Fibroblast of lung (primary cell): Measurements from ENCODE around the gene DDA1. TPM values are rescaled to one million over a fixed set of nuclear protein-coding genes. Genes with fewer than 3 reads are reported as not detected.
"Not testable (repeated sequence)": the region's sequence is repeated elsewhere in the genome, so short reads cannot be mapped to it uniquely, and the experiment has no call there.

Source experiments
- DNase-seq, 2 donors: peaks; one replicate each; pipeline versions ENCODE4 v3.0.0 to v3.0.0-alpha.2; 2010; ENCODE audit warnings: low read depth in 2 of 2
- H2AFZ ChIP-seq: 2 replicates; pipeline ENCODE4 v1.5.1; 2012; ENCODE audit warnings: low read length, control low read depth, inconsistent platforms
- H3K27ac ChIP-seq: 2 replicates; pipeline ENCODE4 v1.5.1; 2011; ENCODE audit warnings: low read length, control low read depth; ENCODE audit not compliant: insufficient read depth
- H3K27me3 ChIP-seq: 2 replicates; pipeline ENCODE4 v1.5.1; 2011; ENCODE audit warnings: mild to moderate bottlenecking, low read length; ENCODE audit not compliant: control insufficient read depth, insufficient read depth
- H3K36me3 ChIP-seq: 2 replicates; pipeline ENCODE4 v1.5.1; 2011; ENCODE audit warnings: low read length; ENCODE audit not compliant: control insufficient read depth, insufficient read depth
- H3K4me1 ChIP-seq: 2 replicates; pipeline ENCODE4 v1.5.1; 2011; ENCODE audit warnings: low read length; ENCODE audit not compliant: control insufficient read depth, insufficient read depth; ENCODE audit errors: extremely low read depth
- H3K4me2 ChIP-seq: 2 replicates; pipeline ENCODE4 v1.5.1; 2011; ENCODE audit warnings: low read length, control low read depth; ENCODE audit not compliant: insufficient read depth; ENCODE audit errors: extremely low read depth
- H3K4me3 ChIP-seq, 4 experiments: fragments of 200-600 bp in 1 of 4; sonication (generic) in 1 of 4; replicated peaks in 1 of 4; 2 replicates each; pipeline ENCODE4 v1.5.1; 2011 to 2016; ENCODE audit warnings: low read length in 4 of 4, low read depth in 3 of 4, mild to moderate bottlenecking in 3 of 4, control low read depth in 2 of 4, inconsistent platforms in 1 of 4, mixed read lengths in 1 of 4; ENCODE audit not compliant: insufficient read depth in 1 of 4; ENCODE audit errors: control extremely low read depth in 1 of 4
- H3K79me2 ChIP-seq: 2 replicates; pipeline ENCODE4 v1.5.1; 2012; ENCODE audit warnings: mild to moderate bottlenecking, low read length, inconsistent platforms; ENCODE audit not compliant: control insufficient read depth, insufficient read depth
- H3K9ac ChIP-seq: 2 replicates; pipeline ENCODE4 v1.5.1; 2011; ENCODE audit warnings: mild to moderate bottlenecking, low read length, control low read depth; ENCODE audit not compliant: insufficient read depth
- H3K9me3 ChIP-seq: 2 replicates; pipeline ENCODE4 v1.5.1; 2012; ENCODE audit warnings: low read depth, low read length; ENCODE audit not compliant: control insufficient read depth, insufficient read depth
- H4K20me1 ChIP-seq: 2 replicates; pipeline ENCODE4 v1.5.1; 2011; ENCODE audit warnings: low read length; ENCODE audit not compliant: control insufficient read depth, insufficient read depth; ENCODE audit errors: extremely low read depth
- CTCF ChIP-seq, 2 donors: IDR thresholded peaks in 1 of 2; conservative IDR thresholded peaks in 1 of 2; 1 replicate in 1 of 2; 2 replicates in 1 of 2; pipeline ENCODE4 v1.5.1; 2011 to 2012; ENCODE audit warnings: low read length in 2 of 2, control low read depth in 1 of 2, inconsistent platforms in 1 of 2, low read depth in 1 of 2, mild to moderate bottlenecking in 1 of 2
- EZH2 ChIP-seq: IDR thresholded peaks from 2 replicates; pipeline ENCODE4 v1.5.1; 2012; ENCODE audit warnings: low read length, control low read depth, mild to moderate bottlenecking; ENCODE audit errors: missing control alignments
- polyA plus RNA-seq, 2 donors: library from polyadenylated mRNA; depleted of rRNA in 1 of 2; stranded (reverse) in 1 of 2; unstranded in 1 of 2; fragments of >200 nt; gene quantifications; 2 replicates each; pipeline ENCODE4 v1.2.1, GENCODE V29; 2011 to 2012; ENCODE audit warnings: missing spikeins in 1 of 2
- total RNA-seq: library from RNA; depleted of rRNA; stranded (reverse); fragments of >200 nt; gene quantifications from 2 replicates; pipeline ENCODE4 v1.2.1, GENCODE V29; 2014

The DDA1 gene
- total and polyA plus RNA-seq, 2 donors (not counting 1 experiment from before 2014, with no cell fraction given): 17.7 to 42.6 TPM

- Histone ChIP-seq H3K4me2 (no peak overlapping the region), H3K36me3 (peaks cover 9% of the 10 kb centered on the region), H3K79me2 (peaks cover 5% of the 10 kb centered on the region), H4K20me1 (no peaks in the 10 kb centered on the region), H2AFZ (no peak overlapping the region), H3K9me3 (no peaks in the 10 kb centered on the region), H3K27ac (no peak overlapping the region), H3K4me1 (no peaks in the 10 kb centered on the region), H3K9ac (no peak overlapping the region), H3K27me3 (no peaks in the 10 kb centered on the region), H3K4me3 (no peak overlapping the region)
- no peak for TF ChIP-seq EZH2
- TF ChIP-seq CTCF (conservative IDR thresholded peaks at IDR 0.05 in 1 of 2, IDR thresholded peaks at IDR 0.05 in 1 of 2; ENCODE audit: low read depth in 1 of 2, low read length in 2 of 2): no peak
- DNase-seq: no peak
Observed at GRCh38 chr19:17268754-17269153, 40.6 kb upstream of the DDA1 start.

GRCh38 chr19:17274892-17275291 is 34.5 kb upstream of the DDA1 start:
- not testable (repeated sequence) for H3K4me3 ChIP-seq, DNase-seq, H2AFZ ChIP-seq, H3K4me1 ChIP-seq, H3K27me3 ChIP-seq, H3K79me2 ChIP-seq, H3K4me2 ChIP-seq, H4K20me1 ChIP-seq, H3K9ac ChIP-seq, H3K27ac ChIP-seq, H3K9me3 ChIP-seq
- H3K36me3 ChIP-seq: peaks cover 21% of the 10 kb centered on the region

- H3K4me1 ChIP-seq: no peaks in the 10 kb centered on the region
- H4K20me1 ChIP-seq: no peaks in the 10 kb centered on the region
- H3K9ac ChIP-seq: no peak overlapping the region
- H3K4me3 ChIP-seq: no peak overlapping the region
- H3K36me3 ChIP-seq: peaks cover 18% of the 10 kb centered on the region
- no peaks in the 10 kb centered on the region for H3K79me2 ChIP-seq
- TF ChIP-seq CTCF (conservative IDR thresholded peaks at IDR 0.05 in 1 of 2, IDR thresholded peaks at IDR 0.05 in 1 of 2; ENCODE audit: low read depth in 1 of 2, low read length in 2 of 2) (no peak), EZH2 (no peak)
- no peak overlapping the region for H3K27ac ChIP-seq
- H2AFZ ChIP-seq: no peak overlapping the region
- H3K4me2 ChIP-seq: no peak overlapping the region
- H3K9me3 ChIP-seq: no peaks in the 10 kb centered on the region
- no peaks in the 10 kb centered on the region for H3K27me3 ChIP-seq
- no peak for DNase-seq
Observed at GRCh38 chr19:17275441-17276175, 33.8 kb upstream of the DDA1 start.
